HG02571 (cell line): ENCODE data around the gene MIEF1.

Source experiments
- ATAC-seq: cut with Tn5 transposase; IDR thresholded peaks from one replicate; pipeline ENCODE4 v1.9.1; 2021; ENCODE audit warnings: mild to moderate bottlenecking, moderate library complexity; ENCODE audit not compliant: unreplicated experiment

MIEF1 gene

GRCh38 chr22:39470451-39471291 is 31.4 kb upstream of the MIEF1 start:
- ATAC-seq = no peak

GRCh38 chr22:39471381-39472141 is 30.5 kb upstream of the MIEF1 start:
- no peak for ATAC-seq

- no peak for ATAC-seq
Observed at GRCh38 chr22:39472570-39473556, 29.2 kb upstream of the MIEF1 start.

GRCh38 chr22:39473851-39474250 is 28.2 kb upstream of the MIEF1 start:
- ATAC-seq = no peak

- ATAC-seq = no peak
Observed at GRCh38 chr22:39474351-39475111, 27.6 kb upstream of the MIEF1 start.

- ATAC-seq = no peak
Observed at GRCh38 chr22:39475337-39475736, 26.8 kb upstream of the MIEF1 start.

- ATAC-seq = no peak
Observed at GRCh38 chr22:39475902-39476301, 26.2 kb upstream of the MIEF1 start.

- ATAC-seq = no peak
Observed at GRCh38 chr22:39476664-39477063, 25.4 kb upstream of the MIEF1 start.

- no peak for ATAC-seq
Observed at GRCh38 chr22:39477542-39477941, 24.5 kb upstream of the MIEF1 start.

- no peak for ATAC-seq
Observed at GRCh38 chr22:39478441-39478850, 23.6 kb upstream of the MIEF1 start.

GRCh38 chr22:39479254-39479653 is 22.8 kb upstream of the MIEF1 start:
- no peak for ATAC-seq

GRCh38 chr22:39480557-39480956 is 21.5 kb upstream of the MIEF1 start:
- ATAC-seq = no peak

- no peak for ATAC-seq
Observed at GRCh38 chr22:39481054-39481453, 21.0 kb upstream of the MIEF1 start.

- ATAC-seq = no peak
Observed at GRCh38 chr22:39481595-39481994, 20.5 kb upstream of the MIEF1 start.

- no peak for ATAC-seq
Observed at GRCh38 chr22:39482768-39483167, 19.3 kb upstream of the MIEF1 start.

- no peak for ATAC-seq
Observed at GRCh38 chr22:39486951-39487825, 14.9 kb upstream of the MIEF1 start.

GRCh38 chr22:39487826-39488520 is 14.1 kb upstream of the MIEF1 start:
- ATAC-seq = no peak

- ATAC-seq = no peak
Observed at GRCh38 chr22:39488563-39489083, 13.5 kb upstream of the MIEF1 start.
